Ascending aorta (tissue), 2 donors: ENCODE measurements around the gene ACOXL. TPM values are rescaled to one million over a fixed set of nuclear protein-coding genes. Genes with fewer than 3 reads are reported as not detected.

ENCODE experiments used
- DNase-seq, 2 donors: peaks; one replicate each; pipeline ENCODE4 v3.0.0-alpha.2; 2019; ENCODE audit warnings: low spot score in 2 of 2
- H3K27ac ChIP-seq, 2 donors: fragments of 200-600 bp; sonication (generic); one replicate each; pipeline ENCODE4 v1.5.1; 2016 to 2017; ENCODE audit warnings: mild to moderate bottlenecking in 1 of 2
- H3K27me3 ChIP-seq: fragments of 200-600 bp; sonication (generic); one replicate; pipeline ENCODE4 v1.5.1; 2017
- H3K36me3 ChIP-seq, 2 donors: fragments of 200-600 bp; sonication (generic); one replicate each; pipeline ENCODE4 v1.5.1; 2016
- H3K4me1 ChIP-seq, 2 donors: fragments of 200-600 bp; sonication (generic); one replicate each; pipeline ENCODE4 v1.5.1; 2016 to 2017; ENCODE audit warnings: mild to moderate bottlenecking in 1 of 2
- H3K4me3 ChIP-seq, 2 donors: fragments of 200-600 bp; sonication (generic); one replicate each; pipeline ENCODE4 v1.5.1; 2016 to 2017; ENCODE audit warnings: mild to moderate bottlenecking in 1 of 2
- H3K9me3 ChIP-seq, 2 donors: fragments of 200-600 bp; sonication (generic); one replicate each; pipeline ENCODE4 v1.5.1; 2016
- CTCF ChIP-seq, 3 experiments: fragments of 200-600 bp in 2 of 3; fragments of 450-650 bp in 1 of 3; sonication (generic) in 2 of 3; IDR thresholded peaks; one replicate each; pipeline ENCODE4 v1.5.1; 2016 to 2019; ENCODE audit warnings: antibody characterized with exemption in 3 of 3, mild to moderate bottlenecking in 1 of 3, moderate library complexity in 1 of 3
- intact Hi-C: fragments of 100-400 bp; cut with DNase I; formaldehyde crosslinking; loops from one replicate; pipeline ENCODE4 v1.15.1; 2023
- total RNA-seq: library from RNA; depleted of rRNA; stranded (reverse); fragments of >200 nt; gene quantifications from one replicate; pipeline ENCODE4 v1.1.0, GENCODE V29; 2016

ACOXL gene
- total RNA-seq, 1 donor from 2014 or later: not detected

GRCh38 chr2:110950281-110950680 lies 217.9 kb downstream of the ACOXL start:
- H3K27me3 ChIP-seq: no peaks in the 10 kb centered on the region
- H3K36me3 ChIP-seq: no peaks in the 10 kb centered on the region
- H3K4me1 ChIP-seq: no peaks in the 10 kb centered on the region
- intact Hi-C loops: no loop called here
- H3K27ac ChIP-seq: no peak overlapping the region
- H3K4me3 ChIP-seq: no peak overlapping the region
- DNase-seq: no peak
- no peaks in the 10 kb centered on the region for H3K9me3 ChIP-seq
- TF ChIP-seq CTCF (IDR thresholded peaks at IDR 0.05): no peak

- intact Hi-C loops: no loop called here
- Histone ChIP-seq H3K4me1 (no peaks in the 10 kb centered on the region), H3K9me3 (no peaks in the 10 kb centered on the region), H3K4me3 (no peak overlapping the region), H3K36me3 (no peaks in the 10 kb centered on the region), H3K27ac (no peak overlapping the region), H3K27me3 (no peaks in the 10 kb centered on the region)
- DNase-seq: no peak
- TF ChIP-seq CTCF (IDR thresholded peaks at IDR 0.05): no peak
These were observed 222.7 kb downstream of the ACOXL start for GRCh38 chr2:110955045-110955444.

GRCh38 chr2:110955556-110955955 lies 223.2 kb downstream of the ACOXL start:
- Histone ChIP-seq H3K4me3 (no peak overlapping the region), H3K36me3 (no peaks in the 10 kb centered on the region), H3K9me3 (no peaks in the 10 kb centered on the region), H3K27me3 (no peaks in the 10 kb centered on the region), H3K4me1 (no peaks in the 10 kb centered on the region), H3K27ac (no peak overlapping the region)
- DNase-seq: no peak
- intact Hi-C loops: no loop called here
- TF ChIP-seq CTCF (IDR thresholded peaks at IDR 0.05): no peak

GRCh38 chr2:110957293-110957692 lies 224.9 kb downstream of the ACOXL start:
- intact Hi-C loops: no loop called here
- H3K9me3 ChIP-seq: no peaks in the 10 kb centered on the region
- H3K4me3 ChIP-seq: no peak overlapping the region
- H3K4me1 ChIP-seq: no peaks in the 10 kb centered on the region
- no peaks in the 10 kb centered on the region for H3K27me3 ChIP-seq
- H3K27ac ChIP-seq: no peak overlapping the region
- DNase-seq: no peak
- TF ChIP-seq CTCF (IDR thresholded peaks at IDR 0.05): no peak
- no peaks in the 10 kb centered on the region for H3K36me3 ChIP-seq

GRCh38 chr2:110958346-110959119 lies 226.2 kb downstream of the ACOXL start:
- DNase-seq: no peak
- Histone ChIP-seq H3K4me3 (no peak overlapping the region), H3K27ac (no peak overlapping the region), H3K36me3 (no peaks in the 10 kb centered on the region), H3K9me3 (no peaks in the 10 kb centered on the region), H3K27me3 (no peaks in the 10 kb centered on the region), H3K4me1 (no peaks in the 10 kb centered on the region)
- intact Hi-C loops: no loop called here
- TF ChIP-seq CTCF (IDR thresholded peaks at IDR 0.05): no peak
